GM12892 (cell line): ENCODE data around the gene PTPN4.

Source experiments
- POLR2A ChIP-seq: IDR thresholded peaks from 2 replicates; pipeline ENCODE4 v1.6.1; 2011; ENCODE audit warnings: low read depth, low read length, control low read depth
- TAF1 ChIP-seq: IDR thresholded peaks from 2 replicates; pipeline ENCODE4 v1.6.1; 2011; ENCODE audit warnings: low read depth, mild to moderate bottlenecking, control low read depth, low read length, borderline replicate concordance

DNA sequence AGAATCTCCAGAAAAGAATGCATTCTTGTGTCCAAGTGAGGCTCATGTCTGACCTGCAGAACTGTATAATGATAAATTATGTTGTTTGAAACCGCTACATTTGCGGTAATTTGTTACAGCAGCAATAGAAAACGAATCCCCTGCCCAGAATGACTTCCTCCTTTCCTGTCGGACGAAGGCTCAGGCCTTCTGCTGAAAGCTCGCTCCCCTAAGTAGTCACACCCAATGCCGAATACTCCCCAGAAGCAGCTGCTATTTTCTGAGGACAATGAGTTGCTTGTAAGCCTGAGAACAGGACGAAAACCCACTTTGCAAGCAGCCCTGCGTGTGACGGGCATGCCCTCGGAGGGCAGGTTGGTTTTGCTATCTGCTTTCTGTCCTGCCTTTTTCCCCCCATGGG, 27.7 kb upstream of the PTPN4 start:
- TF ChIP-seq POLR2A = no peak
- no peak for TF ChIP-seq TAF1
